Effector memory CD4-positive, alpha-beta T cell (primary cell): ENCODE results near the gene SETD6.

ENCODE experiments used
- DNase-seq, 3 donors: peaks; one replicate each; pipeline ENCODE4 v3.0.0-alpha.2; 2020
- H3K27ac ChIP-seq: 2 replicates; pipeline ENCODE4 v1.7.0; 2013; ENCODE audit warnings: mild to moderate bottlenecking, low read length, moderate library complexity; ENCODE audit not compliant: insufficient read depth, poor library complexity, severe bottlenecking
- H3K27me3 ChIP-seq: replicated peaks from 2 replicates; pipeline ENCODE4 v1.7.0; 2013; ENCODE audit warnings: mild to moderate bottlenecking, low read length; ENCODE audit not compliant: insufficient read depth, control insufficient read depth, poor library complexity, severe bottlenecking
- H3K36me3 ChIP-seq: 2 replicates; pipeline ENCODE4 v1.7.0; 2013; ENCODE audit warnings: mild to moderate bottlenecking, low read length, moderate library complexity; ENCODE audit not compliant: control insufficient read depth, insufficient read depth
- H3K4me1 ChIP-seq: 2 replicates; pipeline ENCODE4 v1.7.0; 2013; ENCODE audit warnings: low read length, mild to moderate bottlenecking; ENCODE audit not compliant: control insufficient read depth, insufficient read depth, poor library complexity, severe bottlenecking
- H3K4me3 ChIP-seq: 2 replicates; pipeline ENCODE4 v1.7.0; 2013; ENCODE audit warnings: low read length, low read depth, mild to moderate bottlenecking; ENCODE audit not compliant: insufficient read depth, poor library complexity, severe bottlenecking
- H3K9me3 ChIP-seq: 2 replicates; pipeline ENCODE4 v1.7.0; 2013; ENCODE audit warnings: mild to moderate bottlenecking, low read length, moderate library complexity; ENCODE audit not compliant: control insufficient read depth

Gene SETD6

DNA sequence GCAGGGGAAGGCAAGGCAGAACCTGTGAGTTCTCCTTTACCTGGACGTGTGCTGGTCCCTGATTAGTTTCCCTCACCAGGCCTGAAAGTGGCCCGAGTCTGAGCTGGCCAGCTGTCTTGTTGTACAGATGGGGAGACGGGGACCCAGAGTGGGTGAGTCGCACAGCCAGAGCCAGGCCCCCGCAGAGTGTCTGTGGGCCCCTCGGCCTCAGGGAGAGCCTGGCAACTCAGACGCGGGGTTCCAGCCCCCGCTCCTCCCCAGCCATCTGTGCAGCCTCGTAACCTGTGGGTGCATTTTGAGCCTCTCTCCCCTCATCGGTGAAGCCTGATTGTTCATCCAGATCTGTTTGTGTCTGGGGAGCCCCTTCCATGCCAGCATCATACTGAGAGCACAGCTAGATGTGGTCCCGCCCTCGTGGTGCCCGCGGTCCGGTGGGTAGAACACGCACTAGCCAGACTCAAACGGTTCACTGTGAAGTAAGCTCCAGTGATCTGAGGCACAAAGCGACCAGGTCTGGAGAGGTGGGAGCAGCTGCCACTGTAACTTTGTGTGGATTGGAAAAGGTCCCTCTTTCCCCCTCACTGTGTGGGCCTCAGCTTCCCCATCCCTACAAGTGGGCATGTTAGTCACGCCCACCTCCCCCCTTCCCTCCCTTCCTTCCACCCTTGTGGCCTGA lies 21.4 kb upstream of the SETD6 start:
- H3K9me3 ChIP-seq: no peaks in the 10 kb centered on the region
- no peak for DNase-seq
- no peaks in the 10 kb centered on the region for H3K27me3 ChIP-seq
- H3K36me3 ChIP-seq: no peaks in the 10 kb centered on the region
- no peak overlapping the region for H3K4me3 ChIP-seq
- H3K27ac ChIP-seq: no peak overlapping the region
- no peaks in the 10 kb centered on the region for H3K4me1 ChIP-seq

DNA sequence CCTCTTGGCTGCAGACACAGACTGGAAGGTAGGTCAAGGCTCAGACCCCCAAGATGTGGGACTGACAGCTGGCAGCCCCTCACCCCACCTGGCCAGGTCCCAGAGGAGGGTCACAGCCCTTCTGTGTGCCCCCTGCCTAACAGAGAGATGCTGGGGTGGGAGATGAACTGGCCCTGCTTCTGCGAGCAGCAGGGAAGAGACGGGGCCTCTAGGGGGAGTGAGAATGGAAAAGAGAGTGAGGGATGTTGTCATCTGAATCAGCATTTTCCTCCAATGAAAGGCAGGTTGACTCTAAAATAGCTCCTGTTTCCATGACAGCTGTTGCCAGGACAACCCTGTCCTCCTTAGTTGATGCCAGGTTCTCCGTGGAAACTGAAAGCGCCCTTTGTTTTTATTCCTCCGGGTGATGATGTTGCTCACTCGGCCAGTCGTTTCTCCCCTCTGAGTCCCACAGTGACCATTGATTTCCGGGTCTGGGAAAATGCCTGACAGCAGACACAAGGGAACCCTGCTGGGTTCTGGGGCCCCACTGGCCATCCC lies 20.3 kb upstream of the SETD6 start:
- Histone ChIP-seq H3K27ac (no peak overlapping the region), H3K27me3 (no peaks in the 10 kb centered on the region), H3K4me3 (no peak overlapping the region), H3K4me1 (peaks cover under 1% of the 10 kb centered on the region), H3K36me3 (no peaks in the 10 kb centered on the region), H3K9me3 (no peaks in the 10 kb centered on the region)
- DNase-seq: peak; percentile 16 to 54 (median 34)

DNA sequence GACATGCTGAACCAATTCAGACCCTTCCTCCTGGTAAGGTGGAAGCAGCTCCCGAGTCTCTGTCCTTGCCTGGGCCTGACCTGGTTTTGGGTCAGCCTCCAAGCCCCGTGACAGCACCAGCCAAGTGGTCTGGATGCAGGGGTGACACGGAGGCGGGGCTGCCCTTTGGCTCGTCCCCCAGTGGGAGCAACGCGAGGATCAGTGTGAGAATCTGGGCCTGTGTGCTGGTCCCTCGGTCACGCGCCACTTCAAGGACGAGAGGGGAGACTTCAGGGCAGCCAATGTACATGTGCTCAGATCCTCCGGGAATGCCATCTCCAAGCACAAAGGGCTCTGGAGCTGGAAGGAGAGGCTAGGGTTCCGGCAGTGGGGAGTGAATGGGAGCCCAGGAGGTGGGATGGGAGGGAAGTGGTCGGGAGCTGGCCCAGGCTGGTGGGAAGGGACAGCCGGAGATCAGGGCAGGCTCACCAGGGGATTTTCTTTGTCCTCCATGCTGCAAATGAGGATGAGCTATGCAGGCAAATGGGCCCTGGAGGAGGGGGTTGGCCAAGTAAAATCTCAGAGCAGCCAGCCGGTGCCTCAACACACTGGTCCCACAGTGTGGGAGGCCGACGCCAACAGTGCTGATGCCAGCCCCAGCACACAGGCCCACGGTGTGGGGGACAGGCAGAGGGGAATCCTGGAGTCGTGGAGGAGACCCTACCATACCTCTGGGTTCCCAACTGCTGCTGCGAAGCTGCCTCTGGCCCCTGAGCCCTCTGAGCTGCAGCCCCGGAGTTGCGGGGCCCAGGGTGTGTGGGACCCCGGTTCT lies 19.6 kb upstream of the SETD6 start:
- Histone ChIP-seq H3K9me3 (no peaks in the 10 kb centered on the region), H3K36me3 (no peaks in the 10 kb centered on the region), H3K27ac (no peak overlapping the region), H3K4me1 (peaks cover 4% of the 10 kb centered on the region), H3K4me3 (no peak overlapping the region), H3K27me3 (no peaks in the 10 kb centered on the region)
- DNase-seq: no peak

DNA sequence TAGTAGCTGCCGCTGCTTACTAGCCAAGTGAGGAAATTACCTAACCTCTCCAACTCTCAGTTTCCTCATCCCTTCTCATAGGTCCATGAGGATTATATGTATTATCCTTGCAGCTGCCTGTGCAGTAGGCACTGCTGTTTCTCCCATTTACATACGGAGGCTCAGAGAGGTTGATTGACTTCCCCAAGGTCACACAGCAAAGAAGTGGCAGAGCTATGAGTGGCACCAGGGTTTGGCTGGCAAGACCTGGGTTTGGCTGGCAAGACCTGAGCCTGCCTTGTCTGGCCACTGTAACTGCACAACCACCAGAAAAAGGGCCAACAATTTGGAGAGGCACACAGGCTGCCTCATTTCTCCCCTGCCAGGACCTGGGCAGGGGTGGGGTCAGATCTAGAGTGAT lies 17.8 kb upstream of the SETD6 start:
- Histone ChIP-seq H3K27ac (no peak overlapping the region), H3K36me3 (no peaks in the 10 kb centered on the region), H3K9me3 (no peaks in the 10 kb centered on the region), H3K27me3 (peaks cover 5% of the 10 kb centered on the region), H3K4me1 (peaks cover 19% of the 10 kb centered on the region), H3K4me3 (no peak overlapping the region)
- DNase-seq: no peak

DNA sequence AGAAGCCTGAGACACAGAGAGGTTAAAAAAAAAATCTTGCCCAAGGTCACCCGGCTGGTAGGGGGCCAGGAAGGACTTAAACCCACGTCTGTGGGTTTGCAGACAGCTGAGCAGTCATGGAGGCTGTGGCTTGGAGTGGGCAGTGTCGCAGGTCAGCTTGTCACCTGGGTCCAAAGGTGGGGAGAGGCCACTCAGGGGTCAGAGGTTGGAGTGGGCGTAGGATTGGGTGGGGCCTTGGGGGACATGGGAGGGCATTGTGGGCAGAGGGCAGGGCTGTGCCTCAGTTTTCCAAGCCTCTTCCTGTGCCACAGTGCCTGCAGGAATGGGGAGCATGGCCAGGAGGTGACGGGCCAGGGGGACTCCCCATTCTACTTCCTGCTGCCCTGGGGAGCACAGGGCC lies 17.4 kb upstream of the SETD6 start:
- H3K27me3 ChIP-seq: peaks cover 5% of the 10 kb centered on the region
- no peak overlapping the region for H3K27ac ChIP-seq

DNA sequence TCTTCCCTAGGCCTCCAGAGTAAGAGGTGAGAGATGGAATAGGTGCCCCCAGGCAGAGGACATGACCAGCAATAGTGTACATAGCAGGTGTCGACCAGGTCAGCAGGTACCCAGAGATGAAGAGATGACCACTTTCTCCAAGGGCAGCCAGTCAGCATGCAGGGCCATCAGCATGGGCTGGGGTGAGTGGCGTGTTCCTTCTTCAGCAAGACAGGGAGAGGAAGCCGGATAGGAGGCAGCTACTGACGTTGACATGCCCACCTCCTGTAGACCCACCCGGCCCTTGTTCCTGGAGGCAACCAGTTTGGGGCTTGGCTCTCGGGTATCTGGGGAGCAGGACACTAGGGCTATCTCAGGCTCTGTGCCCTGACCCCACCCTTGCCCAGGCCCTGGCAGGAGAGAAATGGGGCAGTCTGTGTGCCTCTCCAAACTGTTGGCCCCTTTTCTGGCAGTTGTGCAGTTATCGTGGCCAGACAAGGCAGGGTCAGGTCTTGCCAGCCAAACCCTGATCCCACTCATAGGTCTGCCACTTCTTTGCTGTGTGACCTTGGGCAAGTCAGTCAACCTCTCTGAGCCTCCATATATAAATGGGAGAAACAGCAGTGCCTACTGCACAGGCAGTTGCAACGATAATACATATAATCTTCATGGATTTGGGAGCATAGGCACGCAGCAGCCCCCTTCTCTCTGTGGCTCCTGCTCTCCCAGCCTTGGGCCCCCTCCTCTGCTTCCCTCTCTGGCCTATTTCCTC lies 16.8 kb upstream of the SETD6 start:
- Histone ChIP-seq H3K9me3 (no peaks in the 10 kb centered on the region), H3K27ac (no peak overlapping the region), H3K36me3 (no peaks in the 10 kb centered on the region), H3K4me3 (no peak overlapping the region), H3K4me1 (peaks cover 19% of the 10 kb centered on the region), H3K27me3 (peaks cover 5% of the 10 kb centered on the region)
- DNase-seq: no peak

More for the DNA sequence above, 17.4 kb upstream of the SETD6 start:
- no peak overlapping the region for H3K4me3 ChIP-seq
- no peaks in the 10 kb centered on the region for H3K9me3 ChIP-seq
- peaks cover 19% of the 10 kb centered on the region for H3K4me1 ChIP-seq
- H3K36me3 ChIP-seq: no peaks in the 10 kb centered on the region
- no peak for DNase-seq

DNA sequence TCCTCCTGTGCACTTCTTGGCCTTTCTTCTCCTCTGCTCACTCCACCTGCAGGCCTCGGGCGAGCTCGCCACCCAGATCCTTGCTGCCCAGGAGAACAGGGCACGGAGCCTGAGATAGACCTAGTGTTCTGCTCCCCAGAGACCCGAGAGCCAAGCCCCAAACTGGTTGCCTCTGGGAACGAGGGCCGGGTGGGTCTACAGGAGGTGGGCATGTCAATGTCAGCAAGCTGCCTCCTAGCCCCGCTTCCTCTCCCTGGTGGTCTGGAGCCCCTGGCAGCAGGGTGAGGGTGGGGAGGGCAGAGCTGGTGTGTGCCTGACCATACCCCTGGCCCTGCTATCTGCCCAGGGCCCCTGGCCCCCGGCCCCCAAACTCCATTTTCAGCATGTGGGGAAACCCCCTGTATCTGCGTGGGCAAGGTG lies 16.2 kb upstream of the SETD6 start:
- H3K4me3 ChIP-seq: no peak overlapping the region
- peaks cover 5% of the 10 kb centered on the region for H3K27me3 ChIP-seq

DNA sequence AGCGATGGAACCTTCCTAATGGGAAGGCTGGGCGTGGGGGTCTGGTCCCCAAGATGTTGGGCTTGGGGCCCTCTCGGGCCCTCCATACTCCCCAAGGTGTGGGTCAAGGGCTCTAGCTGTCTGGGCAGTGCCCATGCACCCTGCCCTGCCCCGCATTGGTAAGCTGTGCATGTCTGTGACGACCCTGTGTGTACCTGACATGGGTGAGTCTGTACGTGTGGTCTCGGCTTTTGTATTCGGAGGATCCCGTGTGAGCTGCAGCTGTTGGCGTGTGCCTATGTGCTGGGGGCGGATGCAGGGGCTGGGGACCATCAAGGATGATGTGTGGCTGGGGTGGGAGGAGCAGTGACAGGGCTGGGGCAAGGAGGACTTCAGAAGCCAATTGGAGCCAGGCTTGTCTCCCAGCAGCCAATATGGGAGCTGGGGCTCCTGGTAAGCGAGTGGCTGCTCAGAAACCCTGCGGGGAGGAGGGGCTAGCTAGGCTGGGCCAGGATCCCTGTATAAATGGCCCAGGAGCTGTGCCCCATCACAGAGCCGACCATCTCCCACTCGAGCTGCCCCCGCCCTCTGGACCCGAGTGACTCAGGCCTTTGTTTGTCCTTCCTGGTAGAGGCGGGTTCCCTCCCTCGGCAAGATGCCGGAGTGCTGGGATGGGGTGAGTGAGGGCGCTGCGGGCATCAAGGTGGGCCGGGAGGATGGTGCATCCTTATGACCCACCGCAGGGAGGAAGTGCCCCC lies 15.5 kb upstream of the SETD6 start, which contains the start of gene NDRG4:
TSS of gene NDRG4 (plus strand) at position 529 of the 737 bp plus-strand sequence. CDS start at position 635, 106 bp downstream.
- peaks cover 5% of the 10 kb centered on the region for H3K27me3 ChIP-seq
- H3K9me3 ChIP-seq: no peaks in the 10 kb centered on the region
- H3K4me1 ChIP-seq: peaks cover 19% of the 10 kb centered on the region
- peak within 1 kb of the TSS; percentile 4 for H3K27ac ChIP-seq
- peak within 1 kb of the TSS; percentile 64 for H3K4me3 ChIP-seq
- peak in 2 of 3 donors; percentile 18 to 30 for DNase-seq
- H3K36me3 ChIP-seq: no peaks in the 10 kb centered on the region

More for the DNA sequence above, 16.2 kb upstream of the SETD6 start:
- H3K4me1 ChIP-seq: peaks cover 19% of the 10 kb centered on the region
- no peaks in the 10 kb centered on the region for H3K36me3 ChIP-seq
- no peak overlapping the region for H3K27ac ChIP-seq
- H3K9me3 ChIP-seq: no peaks in the 10 kb centered on the region
- no peak for DNase-seq

DNA sequence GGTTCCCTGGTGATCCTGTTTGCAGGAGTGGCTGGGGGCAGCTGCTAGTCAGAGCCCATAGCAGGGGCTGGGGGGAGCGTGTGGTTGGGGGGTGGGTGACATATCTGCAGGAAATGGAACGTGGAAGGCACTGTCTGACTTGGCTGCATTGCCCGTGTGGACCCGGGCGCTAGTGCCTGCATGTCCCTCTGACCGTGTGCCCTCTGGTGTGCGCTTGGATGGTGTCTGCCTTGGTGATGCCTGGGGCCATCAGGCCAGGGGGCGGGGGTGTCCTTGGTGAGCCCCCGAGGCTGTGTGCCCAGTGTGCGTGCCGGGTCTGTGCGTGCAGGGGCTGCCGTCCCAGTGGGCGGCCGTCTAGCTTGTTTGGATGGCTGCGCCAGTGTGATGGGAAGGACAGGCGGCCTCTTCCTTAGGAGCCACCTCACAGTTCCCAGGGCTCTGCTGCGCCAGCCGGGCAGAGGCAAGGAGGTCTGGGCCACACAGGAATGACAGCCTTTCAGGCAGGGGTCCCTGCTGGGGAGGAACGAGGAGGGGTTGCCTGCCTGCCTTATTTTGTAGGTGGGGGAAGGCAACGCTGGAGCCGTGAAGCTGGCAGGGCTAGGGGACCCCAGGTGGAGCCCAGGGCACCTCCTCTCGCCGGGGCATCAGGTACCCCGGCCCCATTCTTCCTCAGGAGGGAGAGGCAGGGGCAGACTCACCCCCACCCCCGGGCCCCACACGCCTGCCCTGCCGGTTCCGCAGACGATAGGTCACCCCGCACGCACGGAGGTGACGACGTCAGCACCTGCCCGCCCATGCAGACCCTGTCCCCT lies 14.7 kb upstream of the SETD6 start:
- H3K27me3 ChIP-seq: peaks cover 5% of the 10 kb centered on the region
- no peaks in the 10 kb centered on the region for H3K36me3 ChIP-seq
- H3K27ac ChIP-seq: peak overlapping the region; percentile 4
- peak overlapping the region; percentile 64 for H3K4me3 ChIP-seq
- H3K9me3 ChIP-seq: no peaks in the 10 kb centered on the region
- DNase-seq: no peak
- H3K4me1 ChIP-seq: peaks cover 19% of the 10 kb centered on the region
